Liver (tissue), 9 donors: ENCODE results near the gene COL20A1. TPM values are rescaled to one million over a fixed set of nuclear protein-coding genes. Genes with fewer than 3 reads are reported as not detected.

Source experiments
- DNase-seq: peaks from one replicate; pipeline ENCODE4 v3.0.0-alpha.2; 2017; ENCODE audit warnings: low spot score
- H3K27ac ChIP-seq, 2 donors: one replicate each; pipeline ENCODE4 v1.7.0; 2013; ENCODE audit warnings: inconsistent platforms in 2 of 2, low read length in 2 of 2, control low read depth in 1 of 2, low read depth in 1 of 2, mild to moderate bottlenecking in 1 of 2
- H3K27me3 ChIP-seq, 4 donors: one replicate each; pipeline versions ENCODE4 v1.6.1 to v1.7.0; 2013; ENCODE audit warnings: low read length in 3 of 4, inconsistent platforms in 1 of 4, mild to moderate bottlenecking in 1 of 4, moderate library complexity in 1 of 4; ENCODE audit not compliant: control insufficient read depth in 4 of 4, insufficient read depth in 4 of 4
- H3K36me3 ChIP-seq, 4 donors: one replicate each; pipeline versions ENCODE4 v1.6.1 to v1.7.0; 2013; ENCODE audit warnings: low read length in 3 of 4, mild to moderate bottlenecking in 3 of 4, low read depth in 1 of 4, moderate library complexity in 1 of 4; ENCODE audit not compliant: control insufficient read depth in 4 of 4, insufficient read depth in 3 of 4
- H3K4me1 ChIP-seq, 4 donors: one replicate each; pipeline versions ENCODE4 v1.6.1 to v1.7.0; 2013; ENCODE audit warnings: low read length in 3 of 4, mild to moderate bottlenecking in 3 of 4, moderate library complexity in 1 of 4; ENCODE audit not compliant: control insufficient read depth in 4 of 4, insufficient read depth in 4 of 4
- H3K4me3 ChIP-seq, 3 donors: one replicate each; pipeline versions ENCODE4 v1.6.1 to v1.7.0; 2013; ENCODE audit warnings: low read length in 3 of 3, control low read depth in 1 of 3, low read depth in 1 of 3, mild to moderate bottlenecking in 1 of 3
- H3K9ac ChIP-seq, 2 donors: one replicate each; pipeline ENCODE4 v1.7.0; 2013; ENCODE audit warnings: low read length in 2 of 2, mild to moderate bottlenecking in 2 of 2, moderate library complexity in 2 of 2, control low read depth in 1 of 2, low read depth in 1 of 2
- H3K9me3 ChIP-seq, 4 donors: one replicate each; pipeline versions ENCODE4 v1.6.1 to v1.7.0; 2013; ENCODE audit warnings: low read length in 3 of 4; ENCODE audit not compliant: control insufficient read depth in 4 of 4
- EGR1 ChIP-seq, 2 donors: IDR thresholded peaks; 2 replicates each; pipeline ENCODE4 v1.6.1; 2016 to 2018; ENCODE audit warnings: antibody characterized with exemption in 2 of 2, low read depth in 2 of 2
- FOXA1 ChIP-seq: IDR thresholded peaks from 2 replicates; pipeline ENCODE4 v1.6.1; 2016; ENCODE audit warnings: antibody characterized with exemption
- FOXA2 ChIP-seq: IDR thresholded peaks from 2 replicates; pipeline ENCODE4 v1.6.1; 2016; ENCODE audit warnings: antibody characterized with exemption
- GABPA ChIP-seq, 2 donors: IDR thresholded peaks in 1 of 2; conservative IDR thresholded peaks in 1 of 2; 2 replicates each; pipeline ENCODE4 v1.6.1; 2016; ENCODE audit warnings: antibody characterized with exemption in 2 of 2, mild to moderate bottlenecking in 1 of 2, moderate library complexity in 1 of 2
- HNF4G ChIP-seq: IDR thresholded peaks from 2 replicates; pipeline ENCODE4 v1.6.1; 2016; ENCODE audit warnings: antibody characterized with exemption
- JUND ChIP-seq, 2 donors: IDR thresholded peaks; 2 replicates each; pipeline ENCODE4 v1.6.1; 2016; ENCODE audit warnings: antibody characterized with exemption in 2 of 2
- NR2F2 ChIP-seq: IDR thresholded peaks from 2 replicates; pipeline ENCODE4 v1.6.1; 2016; ENCODE audit warnings: antibody characterized with exemption
- RAD21 ChIP-seq, 2 donors: IDR thresholded peaks; 2 replicates each; pipeline ENCODE4 v1.6.1; 2016; ENCODE audit warnings: antibody characterized with exemption in 2 of 2, mild to moderate bottlenecking in 2 of 2
- RXRA ChIP-seq, 2 donors: IDR thresholded peaks; 2 replicates each; pipeline ENCODE4 v1.6.1; 2017 to 2018; ENCODE audit warnings: antibody characterized with exemption in 2 of 2, mild to moderate bottlenecking in 1 of 2
- SP1 ChIP-seq: IDR thresholded peaks from 2 replicates; pipeline ENCODE4 v1.6.1; 2018; ENCODE audit warnings: antibody characterized with exemption, mild to moderate bottlenecking
- TAF1 ChIP-seq: conservative IDR thresholded peaks from 2 replicates; pipeline ENCODE4 v1.6.1; 2016; ENCODE audit warnings: antibody characterized with exemption, mild to moderate bottlenecking
- YY1 ChIP-seq: IDR thresholded peaks from 2 replicates; pipeline ENCODE4 v1.6.1; 2016; ENCODE audit warnings: antibody characterized with exemption, mild to moderate bottlenecking
- WGBS: extraction: QIAGEN DNeasy Blood & Tissue Kit; methylation state at CpG from one replicate; pipeline ENCODE4 v1.1.7; 2013; 5-methylcytosine and 5-hydroxymethylcytosine counted together
- polyA plus RNA-seq, 2 donors: library from polyadenylated mRNA; stranded (reverse) in 1 of 2; unstranded in 1 of 2; fragments of 200-250 nt in 1 of 2; fragments of >200 nt in 1 of 2; fragmentation: Nextera tagmentation in 1 of 2; extraction: Ambion mirVana in 1 of 2; gene quantifications; one replicate each; pipeline versions ENCODE4 v1.2.1 to v1.2.3, GENCODE V29; 2013 to 2015
- total RNA-seq, 2 donors: library from RNA; depleted of rRNA; stranded (reverse); fragments of >200 nt; gene quantifications; one replicate each; pipeline ENCODE4 v1.2.3, GENCODE V29; 2014
- TF ChIP-seq, protein P1 (sequence below): fragments of 150-350 bp; IDR thresholded peaks from 2 replicates; pipeline ENCODE4 v1.5.1; 2017; ENCODE audit warnings: improper control_type of control experiment, low read depth, low read length; ENCODE audit not compliant: missing input control
- TF ChIP-seq, protein P2 (sequence below): IDR thresholded peaks from 2 replicates; pipeline ENCODE4 v1.6.1; 2016; ENCODE audit warnings: antibody characterized with exemption, mild to moderate bottlenecking
- TF ChIP-seq, protein P3 (sequence below): IDR thresholded peaks from 2 replicates; pipeline ENCODE4 v1.6.1; 2016; ENCODE audit warnings: antibody characterized with exemption
- TF ChIP-seq, protein P4 (sequence below): IDR thresholded peaks from 2 replicates; pipeline ENCODE4 v1.6.1; 2016; ENCODE audit warnings: antibody characterized with exemption
- donor health status: healthy.
- donor health status: healthy.
- donor health status: healthy.
- donor health status: healthy.
- donor health status: healthy.

Gene COL20A1
- total and polyA plus RNA-seq, 4 donors = not detected

DNA sequence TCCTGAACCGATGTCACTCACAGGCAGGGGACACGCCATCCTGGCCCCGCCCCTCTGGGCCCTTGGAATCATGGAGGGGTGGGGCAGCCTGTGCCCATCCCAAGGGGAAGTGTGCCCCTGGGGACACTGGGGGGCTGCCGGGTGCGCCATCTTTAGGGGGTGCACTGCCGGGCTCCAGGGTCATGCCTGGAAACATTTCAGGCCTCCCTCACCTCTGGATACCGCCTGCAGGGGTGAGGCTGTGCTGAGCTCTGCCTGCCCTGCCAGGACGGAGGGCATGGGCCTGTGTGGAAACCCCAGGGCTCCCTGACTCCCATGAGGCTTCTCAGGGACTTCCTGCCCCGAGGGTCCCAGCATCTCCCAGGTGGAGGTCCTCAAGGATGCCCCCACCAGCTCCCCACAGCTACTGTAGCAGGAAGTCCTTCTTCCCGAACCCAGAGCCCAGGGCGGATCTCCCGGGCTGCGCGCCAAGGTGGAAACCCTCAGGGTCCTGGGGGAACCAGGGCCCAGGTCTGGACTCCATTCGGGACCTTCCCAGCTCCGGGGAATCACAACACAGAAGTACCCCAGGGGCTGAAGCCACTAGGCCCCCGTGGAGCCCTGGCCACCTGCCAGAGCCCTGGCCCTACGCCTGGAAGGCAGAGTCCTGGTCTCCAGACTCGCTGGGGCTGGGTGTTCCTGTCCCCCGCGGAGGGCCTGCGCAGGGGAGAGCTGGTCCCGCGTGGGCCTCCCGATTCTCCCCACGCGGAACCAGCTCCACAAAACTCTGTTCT is 52.5 kb downstream of the COL20A1 start:
- Histone ChIP-seq H3K9me3 (no peaks in the 10 kb centered on the region), H3K4me3 (no peak overlapping the region), H3K9ac (no peak overlapping the region), H3K27me3 (no peaks in the 10 kb centered on the region), H3K27ac (no peak overlapping the region), H3K36me3 (no peaks in the 10 kb centered on the region), H3K4me1 (peaks cover 0 to 26% (median 15%) of the 10 kb centered on the region in 4 donors)
- DNase-seq = no peak
- 76% methylated on average over 27 of the region's 27 CpGs for WGBS
- TF ChIP-seq, protein P1, sequence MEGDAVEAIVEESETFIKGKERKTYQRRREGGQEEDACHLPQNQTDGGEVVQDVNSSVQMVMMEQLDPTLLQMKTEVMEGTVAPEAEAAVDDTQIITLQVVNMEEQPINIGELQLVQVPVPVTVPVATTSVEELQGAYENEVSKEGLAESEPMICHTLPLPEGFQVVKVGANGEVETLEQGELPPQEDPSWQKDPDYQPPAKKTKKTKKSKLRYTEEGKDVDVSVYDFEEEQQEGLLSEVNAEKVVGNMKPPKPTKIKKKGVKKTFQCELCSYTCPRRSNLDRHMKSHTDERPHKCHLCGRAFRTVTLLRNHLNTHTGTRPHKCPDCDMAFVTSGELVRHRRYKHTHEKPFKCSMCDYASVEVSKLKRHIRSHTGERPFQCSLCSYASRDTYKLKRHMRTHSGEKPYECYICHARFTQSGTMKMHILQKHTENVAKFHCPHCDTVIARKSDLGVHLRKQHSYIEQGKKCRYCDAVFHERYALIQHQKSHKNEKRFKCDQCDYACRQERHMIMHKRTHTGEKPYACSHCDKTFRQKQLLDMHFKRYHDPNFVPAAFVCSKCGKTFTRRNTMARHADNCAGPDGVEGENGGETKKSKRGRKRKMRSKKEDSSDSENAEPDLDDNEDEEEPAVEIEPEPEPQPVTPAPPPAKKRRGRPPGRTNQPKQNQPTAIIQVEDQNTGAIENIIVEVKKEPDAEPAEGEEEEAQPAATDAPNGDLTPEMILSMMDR = no peak
- TF ChIP-seq RXRA (IDR thresholded peaks at IDR 0.05) (no peak), GABPA (IDR thresholded peaks at IDR 0.05 in 1 of 2, conservative IDR thresholded peaks at IDR 0.05 in 1 of 2) (no peak), FOXA1 (no peak), JUND (IDR thresholded peaks at IDR 0.05) (no peak), EGR1 (IDR thresholded peaks at IDR 0.05; ENCODE audit: low read depth in 2 of 2) (no peak), RAD21 (IDR thresholded peaks at IDR 0.05) (no peak), TAF1 (no peak), YY1 (no peak), NR2F2 (no peak), FOXA2 (no peak)
- TF ChIP-seq, protein P2, sequence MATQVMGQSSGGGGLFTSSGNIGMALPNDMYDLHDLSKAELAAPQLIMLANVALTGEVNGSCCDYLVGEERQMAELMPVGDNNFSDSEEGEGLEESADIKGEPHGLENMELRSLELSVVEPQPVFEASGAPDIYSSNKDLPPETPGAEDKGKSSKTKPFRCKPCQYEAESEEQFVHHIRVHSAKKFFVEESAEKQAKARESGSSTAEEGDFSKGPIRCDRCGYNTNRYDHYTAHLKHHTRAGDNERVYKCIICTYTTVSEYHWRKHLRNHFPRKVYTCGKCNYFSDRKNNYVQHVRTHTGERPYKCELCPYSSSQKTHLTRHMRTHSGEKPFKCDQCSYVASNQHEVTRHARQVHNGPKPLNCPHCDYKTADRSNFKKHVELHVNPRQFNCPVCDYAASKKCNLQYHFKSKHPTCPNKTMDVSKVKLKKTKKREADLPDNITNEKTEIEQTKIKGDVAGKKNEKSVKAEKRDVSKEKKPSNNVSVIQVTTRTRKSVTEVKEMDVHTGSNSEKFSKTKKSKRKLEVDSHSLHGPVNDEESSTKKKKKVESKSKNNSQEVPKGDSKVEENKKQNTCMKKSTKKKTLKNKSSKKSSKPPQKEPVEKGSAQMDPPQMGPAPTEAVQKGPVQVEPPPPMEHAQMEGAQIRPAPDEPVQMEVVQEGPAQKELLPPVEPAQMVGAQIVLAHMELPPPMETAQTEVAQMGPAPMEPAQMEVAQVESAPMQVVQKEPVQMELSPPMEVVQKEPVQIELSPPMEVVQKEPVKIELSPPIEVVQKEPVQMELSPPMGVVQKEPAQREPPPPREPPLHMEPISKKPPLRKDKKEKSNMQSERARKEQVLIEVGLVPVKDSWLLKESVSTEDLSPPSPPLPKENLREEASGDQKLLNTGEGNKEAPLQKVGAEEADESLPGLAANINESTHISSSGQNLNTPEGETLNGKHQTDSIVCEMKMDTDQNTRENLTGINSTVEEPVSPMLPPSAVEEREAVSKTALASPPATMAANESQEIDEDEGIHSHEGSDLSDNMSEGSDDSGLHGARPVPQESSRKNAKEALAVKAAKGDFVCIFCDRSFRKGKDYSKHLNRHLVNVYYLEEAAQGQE = no peak
- TF ChIP-seq, protein P3, sequence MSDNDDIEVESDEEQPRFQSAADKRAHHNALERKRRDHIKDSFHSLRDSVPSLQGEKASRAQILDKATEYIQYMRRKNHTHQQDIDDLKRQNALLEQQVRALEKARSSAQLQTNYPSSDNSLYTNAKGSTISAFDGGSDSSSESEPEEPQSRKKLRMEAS = no peak

DNA sequence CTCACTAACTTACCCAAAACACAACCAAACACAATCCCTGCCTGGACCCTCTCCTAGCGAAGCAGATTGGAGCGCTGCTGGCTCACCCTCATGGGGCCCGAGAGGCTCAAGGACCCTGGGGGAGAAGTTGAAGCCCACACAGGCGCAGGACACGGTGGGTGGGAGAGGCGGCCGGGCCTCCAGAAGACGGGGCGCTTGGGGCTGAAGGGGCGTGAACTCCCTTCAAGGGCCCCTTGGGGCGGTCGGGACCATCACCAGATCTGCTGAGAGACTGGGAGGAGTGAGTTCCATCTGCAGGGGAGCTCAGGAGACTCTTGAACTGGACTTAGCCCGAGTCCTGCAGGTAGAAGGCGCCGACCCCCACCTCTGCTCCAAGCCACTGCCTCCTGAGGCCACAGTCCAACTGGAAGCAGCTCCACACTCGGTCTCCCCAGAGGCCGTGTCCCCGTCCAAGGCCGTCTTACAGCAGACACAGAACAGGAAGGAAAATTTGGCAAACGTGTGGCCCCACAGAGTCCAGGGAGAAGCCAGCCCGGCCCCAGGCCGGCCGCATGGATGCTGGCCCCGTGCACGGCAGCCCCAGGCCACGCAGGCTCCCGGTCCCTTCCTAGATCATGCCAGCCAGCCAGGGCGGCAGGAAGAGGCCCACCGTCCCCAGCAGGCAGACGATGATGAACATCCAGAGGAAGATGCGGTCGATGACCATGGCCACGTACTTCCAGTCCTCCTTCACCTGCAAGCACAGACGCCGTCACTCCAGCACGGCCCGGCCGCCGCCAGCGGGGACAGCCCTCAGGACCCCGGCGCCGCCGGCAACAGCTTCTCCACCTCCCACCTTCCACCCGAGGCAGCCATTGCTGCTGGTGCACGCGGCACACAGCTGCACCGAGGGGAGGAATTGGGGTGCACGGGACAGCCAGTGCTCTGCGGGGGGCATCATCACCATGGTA is 53.4 kb downstream of the COL20A1 start:
- TF ChIP-seq, protein P4, sequence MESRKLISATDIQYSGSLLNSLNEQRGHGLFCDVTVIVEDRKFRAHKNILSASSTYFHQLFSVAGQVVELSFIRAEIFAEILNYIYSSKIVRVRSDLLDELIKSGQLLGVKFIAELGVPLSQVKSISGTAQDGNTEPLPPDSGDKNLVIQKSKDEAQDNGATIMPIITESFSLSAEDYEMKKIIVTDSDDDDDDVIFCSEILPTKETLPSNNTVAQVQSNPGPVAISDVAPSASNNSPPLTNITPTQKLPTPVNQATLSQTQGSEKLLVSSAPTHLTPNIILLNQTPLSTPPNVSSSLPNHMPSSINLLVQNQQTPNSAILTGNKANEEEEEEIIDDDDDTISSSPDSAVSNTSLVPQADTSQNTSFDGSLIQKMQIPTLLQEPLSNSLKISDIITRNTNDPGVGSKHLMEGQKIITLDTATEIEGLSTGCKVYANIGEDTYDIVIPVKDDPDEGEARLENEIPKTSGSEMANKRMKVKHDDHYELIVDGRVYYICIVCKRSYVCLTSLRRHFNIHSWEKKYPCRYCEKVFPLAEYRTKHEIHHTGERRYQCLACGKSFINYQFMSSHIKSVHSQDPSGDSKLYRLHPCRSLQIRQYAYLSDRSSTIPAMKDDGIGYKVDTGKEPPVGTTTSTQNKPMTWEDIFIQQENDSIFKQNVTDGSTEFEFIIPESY = no peak
- no peak for TF ChIP-seq HNF4G
- no peak for TF ChIP-seq FOXA2
- no peak for TF ChIP-seq JUND (IDR thresholded peaks at IDR 0.05)
- no peak for TF ChIP-seq SP1
- TF ChIP-seq YY1 = no peak
- TF ChIP-seq GABPA (IDR thresholded peaks at IDR 0.05 in 1 of 2, conservative IDR thresholded peaks at IDR 0.05 in 1 of 2) = no peak
- TF ChIP-seq FOXA1 = no peak
- TF ChIP-seq RAD21 (IDR thresholded peaks at IDR 0.05) = no peak
- TF ChIP-seq, protein P3 = no peak
- Histone ChIP-seq H3K27me3 (no peaks in the 10 kb centered on the region), H3K4me3 (no peak overlapping the region), H3K36me3 (no peaks in the 10 kb centered on the region), H3K9ac (no peak overlapping the region), H3K27ac (no peak overlapping the region), H3K4me1 (peaks cover 0 to 26% (median 15%) of the 10 kb centered on the region in 4 donors), H3K9me3 (no peaks in the 10 kb centered on the region)
- WGBS = 76% methylated on average over 50 of the region's 50 CpGs
- no peak for DNase-seq
